ENCODE measurements around the gene TBC1D8.

TBC1D8 gene

DNA sequence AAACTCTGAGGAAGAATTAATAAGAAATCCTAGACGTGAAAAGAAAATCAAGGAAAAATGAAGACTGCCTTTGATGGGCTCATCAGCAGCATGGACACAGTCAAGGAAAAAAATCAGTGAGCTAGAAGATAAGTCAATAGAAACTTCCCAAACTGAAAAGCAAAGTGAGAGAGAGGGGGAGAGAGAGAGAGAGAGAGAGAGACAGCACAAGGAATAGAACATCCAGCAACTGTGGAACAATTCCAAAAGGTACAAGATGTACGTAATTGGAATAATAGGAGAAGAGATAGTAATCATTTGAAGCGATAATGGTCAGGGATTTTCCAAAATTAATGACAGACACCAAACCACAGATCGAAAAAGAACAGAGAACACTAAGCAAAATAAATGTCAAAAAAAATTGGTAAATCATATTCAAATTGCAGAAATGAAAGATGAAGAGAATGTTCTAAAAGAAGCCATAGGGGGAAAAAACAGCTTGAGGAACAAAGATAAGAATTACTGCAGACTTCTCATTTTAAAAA is 54.5 kb downstream of the TBC1D8 start:
- no peak for TF ChIP-seq CTCF (IDR thresholded peaks at IDR 0.05)
- no peak for TF ChIP-seq ZFX (IDR thresholded peaks at IDR 0.05; ENCODE audit: borderline replicate concordance)
- peak overlapping the region; percentile 53 for H3K27ac ChIP-seq

- no peak overlapping the region for H3K27ac ChIP-seq
- no peak for TF ChIP-seq ZFX (IDR thresholded peaks at IDR 0.05; ENCODE audit: borderline replicate concordance)
- TF ChIP-seq CTCF (IDR thresholded peaks at IDR 0.05) = no peak
These were observed 56.8 kb downstream of the TBC1D8 start for GRCh38 chr2:101094351-101094750.

DNA sequence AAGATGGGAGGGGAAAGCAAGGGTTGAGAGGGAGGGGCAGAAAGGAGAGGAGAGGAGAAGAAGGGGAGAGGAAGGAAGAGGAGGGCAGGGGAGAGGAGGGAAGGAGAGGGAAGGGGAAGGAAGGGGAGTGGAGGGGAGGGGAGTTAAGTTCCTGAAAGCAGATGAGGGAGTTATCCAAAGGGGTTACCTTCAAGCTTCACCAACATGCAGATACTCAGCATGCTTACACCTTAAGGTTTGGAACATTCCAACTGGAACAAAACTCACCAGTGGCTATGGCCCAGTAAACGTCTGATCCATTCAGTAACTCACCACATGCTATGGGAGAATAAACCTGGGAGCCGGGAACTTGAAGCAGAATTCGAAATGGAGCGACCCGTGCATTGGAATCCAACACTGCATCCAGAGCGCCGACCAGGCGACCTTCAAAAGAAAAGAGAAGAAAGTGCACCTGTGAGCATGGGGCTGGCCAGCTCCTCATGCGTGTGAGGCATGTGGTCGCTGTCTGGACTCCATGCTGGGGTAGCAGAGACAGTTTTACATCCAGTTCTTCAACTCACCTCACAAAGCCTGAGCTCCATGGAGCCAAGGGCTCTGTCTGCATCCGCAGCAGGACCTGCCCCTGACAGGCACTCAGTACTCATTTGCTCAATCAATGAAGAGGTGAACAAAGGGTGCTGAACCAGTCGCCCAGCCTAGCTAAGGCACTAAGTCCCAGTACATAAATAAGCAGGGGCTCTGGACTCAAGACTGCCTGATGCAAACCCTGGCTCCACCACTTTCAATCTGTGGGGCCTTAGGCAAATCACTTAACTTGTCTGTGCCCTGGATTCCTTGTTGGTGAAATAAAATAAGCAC is 61.0 kb downstream of the TBC1D8 start:
- H3K27ac ChIP-seq = no peak overlapping the region
- TF ChIP-seq CTCF (IDR thresholded peaks at IDR 0.05) (no peak), ZFX (IDR thresholded peaks at IDR 0.05; ENCODE audit: borderline replicate concordance) (no peak)

DNA sequence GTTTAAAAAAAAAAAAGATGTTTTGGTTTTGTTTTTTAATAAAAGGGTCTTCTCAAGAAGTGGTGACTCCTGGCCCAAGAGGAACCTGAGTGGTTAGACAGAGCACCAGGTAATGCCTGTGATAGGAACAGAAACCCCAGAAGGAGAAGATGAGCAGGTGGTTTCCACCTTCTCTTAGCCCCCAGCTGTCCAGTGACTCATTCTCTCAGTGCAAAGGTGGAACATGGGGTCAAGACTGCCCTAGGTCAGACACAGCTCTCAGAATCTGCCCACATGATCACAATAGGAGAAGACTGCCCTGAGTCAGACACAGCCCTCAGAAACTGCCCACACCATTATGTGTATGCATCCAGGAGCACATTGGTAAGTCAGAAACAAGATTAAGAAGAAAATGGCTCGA is 61.8 kb downstream of the TBC1D8 start:
- TF ChIP-seq CTCF (IDR thresholded peaks at IDR 0.05) = no peak
- TF ChIP-seq ZFX (IDR thresholded peaks at IDR 0.05; ENCODE audit: borderline replicate concordance) = no peak
- H3K27ac ChIP-seq = no peak overlapping the region

DNA sequence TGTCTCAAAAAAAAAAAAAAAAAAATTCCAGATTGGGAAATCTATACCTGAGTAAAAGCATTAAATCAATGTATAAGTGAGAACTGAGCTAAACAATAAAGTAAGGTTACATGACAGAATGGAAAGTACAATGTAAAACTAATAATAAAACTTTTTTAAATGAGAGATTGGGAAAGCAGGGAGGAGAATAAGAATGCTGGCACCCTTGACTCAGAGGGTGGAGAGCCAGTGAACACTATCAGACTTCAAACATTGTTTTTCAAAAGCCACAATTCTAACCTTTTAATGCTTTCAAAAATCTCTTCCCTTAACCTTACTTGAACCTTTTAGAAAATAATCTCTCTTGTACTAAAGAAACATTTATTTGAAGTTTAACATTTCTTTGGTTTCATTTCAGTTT is 63.5 kb downstream of the TBC1D8 start:
- no peak overlapping the region for H3K27ac ChIP-seq

DNA sequence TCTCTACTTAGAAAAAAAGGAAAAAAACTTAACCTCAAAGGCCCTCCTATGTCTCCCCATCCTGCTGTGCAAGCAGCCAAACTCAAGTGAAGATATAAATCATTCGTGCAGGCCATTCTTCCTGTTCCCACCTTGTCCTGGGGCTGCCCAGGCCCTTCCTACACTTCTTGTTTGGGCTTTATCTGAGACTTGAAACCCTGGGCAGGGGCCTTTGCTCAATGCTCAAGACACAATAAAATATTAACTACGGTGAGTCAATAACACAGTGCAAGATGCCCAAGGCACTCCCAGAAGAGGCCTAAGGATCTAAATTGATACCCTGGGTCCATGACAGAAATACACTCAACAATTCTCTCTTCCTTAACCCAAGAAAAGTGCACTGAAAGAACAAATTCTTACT is 67.6 kb downstream of the TBC1D8 start:
- peak overlapping the region; percentile 58 for H3K27ac ChIP-seq
- TF ChIP-seq CTCF (IDR thresholded peaks at IDR 0.05) (no peak), ZFX (IDR thresholded peaks at IDR 0.05; ENCODE audit: borderline replicate concordance) (no peak)

More for the DNA sequence above, 63.5 kb downstream of the TBC1D8 start:
- TF ChIP-seq CTCF (IDR thresholded peaks at IDR 0.05) (no peak), ZFX (IDR thresholded peaks at IDR 0.05; ENCODE audit: borderline replicate concordance) (no peak)

DNA sequence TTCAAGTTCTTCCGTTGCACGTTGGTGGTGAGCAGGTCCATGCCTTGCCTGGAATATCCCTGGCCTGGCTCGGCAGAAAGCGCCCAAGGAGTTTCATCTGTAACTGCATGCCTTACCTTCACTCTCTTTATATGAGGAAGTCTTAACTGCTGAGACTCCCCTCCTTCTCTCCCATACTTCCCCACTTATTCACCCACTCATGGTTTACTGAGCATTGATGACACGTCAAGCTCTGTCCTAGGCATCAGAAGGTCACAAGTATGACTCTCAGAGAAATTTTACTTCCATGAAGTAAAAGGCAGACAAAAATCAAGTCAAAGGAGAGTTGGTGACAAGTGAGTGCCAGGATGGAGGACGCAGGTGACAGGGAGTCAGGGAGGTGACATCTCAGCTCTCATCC is 68.2 kb downstream of the TBC1D8 start:
- peak overlapping the region; percentile 58 for H3K27ac ChIP-seq
- TF ChIP-seq CTCF (IDR thresholded peaks at IDR 0.05) (no peak), ZFX (IDR thresholded peaks at IDR 0.05; ENCODE audit: borderline replicate concordance) (no peak)
